ENCODE data around the gene ERH. TPM values are rescaled to one million over a fixed set of nuclear protein-coding genes. Genes with fewer than 3 reads are reported as not detected.

The ERH gene
- total RNA-seq, 6 experiments from 2014 or later: 46.0 to 71.7 (median 68.5) TPM

DNA sequence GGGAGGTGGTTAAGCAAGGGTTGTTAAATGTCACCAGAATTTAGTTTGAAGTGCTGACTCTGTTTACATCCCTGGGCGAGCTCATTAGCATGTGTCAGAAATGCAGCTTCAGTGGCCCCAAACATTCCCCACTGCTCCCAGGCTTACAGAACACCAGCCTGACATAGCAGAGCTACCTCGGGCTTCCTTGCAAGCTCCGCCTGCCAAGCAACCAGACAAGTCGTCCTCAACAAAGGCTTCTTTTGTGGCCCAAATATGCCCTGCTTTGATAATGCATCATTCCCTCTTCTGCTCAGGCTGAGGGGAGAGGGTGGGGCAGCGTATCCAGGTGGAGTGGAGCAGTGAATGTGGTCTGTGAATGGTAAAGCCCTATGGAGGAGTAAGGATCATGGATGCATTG is 28.0 kb downstream of the ERH start:
- ATAC-seq (no peak), DNase-seq (no peak)
- no peaks in the 10 kb centered on the region for H3K36me3 ChIP-seq
- intact Hi-C loops (cut with DNase I): no loop called here
- H3K4me3 ChIP-seq: no peak overlapping the region
- H3K4me1 ChIP-seq: no peaks in the 10 kb centered on the region
- 45% methylated on average over 3 of the region's 5 CpGs for WGBS (ENCODE audit: insufficient coverage, low coverage, low lambda C conversion rate, missing lambda C conversion rate)
- TF ChIP-seq, protein P1, sequence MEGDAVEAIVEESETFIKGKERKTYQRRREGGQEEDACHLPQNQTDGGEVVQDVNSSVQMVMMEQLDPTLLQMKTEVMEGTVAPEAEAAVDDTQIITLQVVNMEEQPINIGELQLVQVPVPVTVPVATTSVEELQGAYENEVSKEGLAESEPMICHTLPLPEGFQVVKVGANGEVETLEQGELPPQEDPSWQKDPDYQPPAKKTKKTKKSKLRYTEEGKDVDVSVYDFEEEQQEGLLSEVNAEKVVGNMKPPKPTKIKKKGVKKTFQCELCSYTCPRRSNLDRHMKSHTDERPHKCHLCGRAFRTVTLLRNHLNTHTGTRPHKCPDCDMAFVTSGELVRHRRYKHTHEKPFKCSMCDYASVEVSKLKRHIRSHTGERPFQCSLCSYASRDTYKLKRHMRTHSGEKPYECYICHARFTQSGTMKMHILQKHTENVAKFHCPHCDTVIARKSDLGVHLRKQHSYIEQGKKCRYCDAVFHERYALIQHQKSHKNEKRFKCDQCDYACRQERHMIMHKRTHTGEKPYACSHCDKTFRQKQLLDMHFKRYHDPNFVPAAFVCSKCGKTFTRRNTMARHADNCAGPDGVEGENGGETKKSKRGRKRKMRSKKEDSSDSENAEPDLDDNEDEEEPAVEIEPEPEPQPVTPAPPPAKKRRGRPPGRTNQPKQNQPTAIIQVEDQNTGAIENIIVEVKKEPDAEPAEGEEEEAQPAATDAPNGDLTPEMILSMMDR (IDR thresholded peaks at IDR 0.05): no peak
- no peak for TF ChIP-seq POLR2A (IDR thresholded peaks at IDR 0.05)
- no peaks in the 10 kb centered on the region for H3K9me3 ChIP-seq
- H3K27ac ChIP-seq: no peak overlapping the region
- no peaks in the 10 kb centered on the region for H3K27me3 ChIP-seq

DNA sequence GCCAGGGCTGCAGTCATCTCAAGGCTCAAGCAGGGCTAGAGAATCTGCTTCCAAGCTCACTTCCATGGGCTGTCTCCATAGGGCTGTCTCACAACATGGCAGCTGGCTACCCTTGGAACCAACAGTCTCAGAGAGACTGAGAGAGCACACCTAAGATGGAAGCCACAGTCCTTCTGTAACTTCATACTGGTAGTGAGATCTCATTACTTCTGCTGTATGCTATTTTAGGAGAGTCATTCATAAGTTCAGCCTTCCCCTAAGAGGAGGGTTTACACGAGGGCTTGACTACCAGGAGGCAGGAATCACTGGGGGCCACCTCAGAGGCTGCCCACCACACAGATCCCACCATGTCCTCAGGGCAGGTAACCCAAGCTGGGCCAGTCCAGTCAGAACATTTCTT is 29.7 kb downstream of the ERH start:
- intact Hi-C loops (cut with DNase I): no loop called here
- no peaks in the 10 kb centered on the region for H3K4me1 ChIP-seq
- ATAC-seq (no peak), DNase-seq (no peak)
- TF ChIP-seq, protein P1 (IDR thresholded peaks at IDR 0.05): no peak
- TF ChIP-seq POLR2A (IDR thresholded peaks at IDR 0.05): no peak
- H3K4me3 ChIP-seq: no peak overlapping the region
- no peaks in the 10 kb centered on the region for H3K27me3 ChIP-seq
- no peak overlapping the region for H3K27ac ChIP-seq
- WGBS (ENCODE audit: insufficient coverage, low coverage, low lambda C conversion rate, missing lambda C conversion rate): no CpG with 5 or more reads among the region's 1 CpG
- no peaks in the 10 kb centered on the region for H3K36me3 ChIP-seq
- H3K9me3 ChIP-seq: no peaks in the 10 kb centered on the region

DNA sequence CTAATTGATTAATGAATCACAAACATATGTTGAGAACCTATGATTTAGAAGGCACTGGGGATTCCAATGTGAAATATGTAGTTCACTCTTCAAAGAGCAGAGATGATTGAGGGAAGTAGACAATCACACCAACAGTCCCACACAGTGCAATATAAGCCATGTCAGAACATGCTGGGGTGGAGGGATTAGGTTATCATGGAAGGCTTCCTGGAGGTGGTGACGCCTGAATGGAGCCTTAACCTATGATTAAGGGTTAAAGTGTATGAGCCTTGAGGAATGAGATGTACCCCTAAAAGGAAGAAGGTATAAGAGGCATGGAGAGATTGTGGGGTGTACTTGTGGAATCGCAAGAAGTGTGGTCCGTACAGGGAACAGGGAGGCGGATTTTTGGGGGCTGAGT is 31.3 kb downstream of the ERH start:
- Histone ChIP-seq H3K27ac (no peak overlapping the region), H3K9me3 (no peaks in the 10 kb centered on the region), H3K4me1 (no peaks in the 10 kb centered on the region), H3K36me3 (no peaks in the 10 kb centered on the region), H3K27me3 (no peaks in the 10 kb centered on the region), H3K4me3 (no peak overlapping the region)
- ATAC-seq (no peak), DNase-seq (no peak)
- 95% methylated on average over 3 of the region's 4 CpGs for WGBS (ENCODE audit: insufficient coverage, low coverage, low lambda C conversion rate, missing lambda C conversion rate)
- TF ChIP-seq, protein P1 (IDR thresholded peaks at IDR 0.05): no peak
- no peak for TF ChIP-seq POLR2A (IDR thresholded peaks at IDR 0.05)
- intact Hi-C loops (cut with DNase I): no loop called here

DNA sequence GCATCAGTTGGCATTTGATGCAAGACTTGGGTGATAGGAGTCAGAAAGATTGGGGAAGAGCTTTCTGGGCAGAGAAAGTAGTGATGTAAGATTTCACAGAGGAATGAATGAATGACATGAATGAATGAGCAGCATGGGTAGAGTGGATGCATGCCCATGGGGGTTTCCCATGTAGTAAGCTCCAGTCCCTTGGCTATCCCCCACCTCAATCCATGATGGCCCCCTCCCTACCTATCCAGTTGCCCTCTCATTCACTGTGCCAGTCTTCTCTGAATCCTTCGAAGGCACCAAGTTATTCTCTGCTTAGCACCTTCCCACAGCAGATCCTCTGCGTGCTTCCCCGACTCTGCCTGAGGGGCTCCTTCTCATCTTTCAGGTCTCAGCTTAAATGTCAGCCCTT is 32.0 kb downstream of the ERH start:
- no peak for ATAC-seq
- Histone ChIP-seq H3K36me3 (no peaks in the 10 kb centered on the region), H3K27me3 (no peaks in the 10 kb centered on the region), H3K9me3 (no peaks in the 10 kb centered on the region), H3K4me3 (no peak overlapping the region), H3K4me1 (no peaks in the 10 kb centered on the region), H3K27ac (no peak overlapping the region)
- intact Hi-C loops (cut with DNase I): no loop called here
- TF ChIP-seq POLR2A (IDR thresholded peaks at IDR 0.05): no peak
- 64% methylated on average over 3 of the region's 3 CpGs for WGBS (ENCODE audit: insufficient coverage, low coverage, low lambda C conversion rate, missing lambda C conversion rate)
- no peak for DNase-seq

DNA sequence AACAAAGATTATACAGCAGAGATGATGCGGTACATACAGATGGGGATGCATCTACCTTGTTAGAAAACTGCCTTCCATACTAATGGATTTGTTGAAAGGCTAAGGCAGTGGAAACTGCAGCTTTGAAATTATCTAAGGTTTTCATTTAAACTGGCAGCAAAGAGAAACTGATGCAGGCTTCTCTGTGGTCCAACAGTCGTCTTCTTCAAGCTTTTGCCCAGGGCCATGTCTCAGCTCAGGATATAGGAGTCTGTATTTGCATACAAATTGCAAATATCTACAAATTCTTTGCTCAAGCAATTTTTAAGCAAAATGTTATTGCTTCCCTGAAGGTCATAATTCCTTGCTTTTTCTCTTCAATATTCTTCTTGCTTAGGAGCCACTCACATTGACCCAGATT is 33.7 kb downstream of the ERH start:
- no peaks in the 10 kb centered on the region for H3K36me3 ChIP-seq
- H3K9me3 ChIP-seq: no peaks in the 10 kb centered on the region
- H3K27ac ChIP-seq: no peak overlapping the region
- WGBS (ENCODE audit: insufficient coverage, low coverage, low lambda C conversion rate, missing lambda C conversion rate): 72% methylated on average over 2 of the region's 2 CpGs
- no peaks in the 10 kb centered on the region for H3K27me3 ChIP-seq
- TF ChIP-seq, protein P1 (IDR thresholded peaks at IDR 0.05): no peak
- TF ChIP-seq POLR2A (IDR thresholded peaks at IDR 0.05): no peak
- intact Hi-C loops (cut with DNase I): no loop called here
- H3K4me1 ChIP-seq: no peaks in the 10 kb centered on the region
- ATAC-seq: no peak
- no peak for DNase-seq
- no peak overlapping the region for H3K4me3 ChIP-seq
